ENCODE results near the gene KCNIP4.

The KCNIP4 gene

DNA sequence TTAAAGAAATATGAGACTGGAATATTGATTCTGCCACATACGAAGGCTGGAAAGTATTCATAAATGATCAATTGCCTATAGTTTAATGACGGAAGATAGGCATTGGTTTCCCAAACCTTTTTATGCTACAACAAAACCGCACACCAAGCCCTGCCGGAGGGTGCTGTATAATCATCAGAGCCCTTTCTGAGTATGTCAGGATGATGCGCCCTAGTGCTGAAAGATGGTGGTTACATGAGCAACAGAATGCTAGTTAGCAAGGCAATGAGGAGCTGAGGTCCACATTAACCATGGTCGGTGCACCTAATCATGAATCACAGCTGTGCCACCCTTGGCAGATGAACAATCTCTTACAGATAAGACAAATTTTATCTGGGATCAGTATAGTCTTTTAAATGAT lies 757.3 kb downstream of the KCNIP4 start:
- DNase-seq (ENCODE audit: low spot score), result no peak

DNA sequence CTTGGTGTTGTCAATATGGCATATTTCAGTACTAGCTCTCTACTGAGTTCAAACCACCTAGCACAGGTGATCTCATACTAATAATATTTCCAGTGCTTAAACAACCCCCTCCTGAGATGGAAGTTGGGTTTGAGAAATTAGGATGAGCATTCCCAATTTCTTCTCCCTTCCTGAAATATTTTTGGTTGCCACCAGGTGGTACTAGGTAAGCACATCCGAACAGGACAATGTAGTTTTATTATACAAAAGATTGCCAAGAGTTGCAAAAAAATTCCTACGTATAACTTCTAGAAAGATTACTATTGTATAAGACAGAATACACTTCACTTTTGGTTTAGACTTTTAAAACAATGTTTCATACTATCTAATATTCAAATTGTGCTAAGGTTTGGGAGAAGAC lies 763.8 kb downstream of the KCNIP4 start:
- DNase-seq (ENCODE audit: low spot score), result no peak

DNA sequence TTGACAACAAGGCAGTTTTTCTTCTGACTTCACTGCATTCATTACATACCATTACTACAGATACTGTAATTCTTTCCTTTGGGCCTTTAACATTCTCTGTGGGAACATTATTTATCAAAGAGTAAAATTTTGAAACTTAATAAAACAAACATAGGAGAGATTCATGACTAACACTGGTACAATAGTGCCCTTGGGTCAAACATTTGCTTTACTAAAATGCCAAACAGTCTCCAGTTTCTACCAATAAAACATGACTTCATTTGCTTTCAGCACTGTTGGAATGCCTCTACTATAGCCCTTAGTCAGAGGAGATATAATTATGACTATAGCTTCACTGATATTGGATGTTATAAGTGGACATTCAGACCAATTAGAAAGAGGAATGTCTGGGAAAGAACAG lies 766.9 kb downstream of the KCNIP4 start:
- no peak for DNase-seq (ENCODE audit: low spot score)

DNA sequence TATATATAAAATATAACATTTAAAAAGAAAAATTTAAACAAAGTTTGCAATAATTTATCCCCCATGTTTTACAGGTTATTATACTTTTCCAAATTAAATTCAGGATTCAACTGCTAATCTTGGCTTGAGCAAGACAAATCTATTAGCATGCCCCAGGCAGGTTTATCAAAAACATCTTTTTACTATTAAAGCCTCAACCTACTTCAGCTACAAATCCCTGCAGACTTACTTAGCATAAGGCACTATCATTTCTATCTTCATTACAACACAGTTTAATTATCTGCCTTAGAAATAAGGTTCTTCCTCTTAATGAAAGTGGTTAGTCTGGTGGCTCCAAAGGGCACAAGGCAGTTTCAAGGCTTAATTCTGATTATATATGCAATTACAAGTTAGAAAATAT lies 770.7 kb downstream of the KCNIP4 start:
- DNase-seq (ENCODE audit: low spot score), result no peak

DNA sequence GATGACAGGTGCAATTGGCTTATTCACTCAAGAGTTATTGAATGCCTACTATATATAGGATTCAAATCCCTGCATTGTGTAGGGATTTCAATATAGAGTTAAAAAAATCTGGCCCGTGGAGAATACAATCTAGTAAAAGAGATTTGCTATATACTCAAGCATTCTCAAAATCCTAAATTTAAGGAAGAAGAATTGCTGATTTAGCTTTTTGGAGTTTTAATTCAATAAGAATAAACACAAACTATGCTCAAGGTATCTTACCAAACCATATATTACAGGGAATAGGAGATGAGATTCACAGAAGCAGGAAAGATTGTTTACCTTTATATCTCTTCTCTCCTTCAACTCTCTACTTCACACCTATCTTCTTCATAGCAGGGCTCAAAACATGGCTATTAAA lies 771.5 kb downstream of the KCNIP4 start:
- no peak for DNase-seq (ENCODE audit: low spot score)

DNA sequence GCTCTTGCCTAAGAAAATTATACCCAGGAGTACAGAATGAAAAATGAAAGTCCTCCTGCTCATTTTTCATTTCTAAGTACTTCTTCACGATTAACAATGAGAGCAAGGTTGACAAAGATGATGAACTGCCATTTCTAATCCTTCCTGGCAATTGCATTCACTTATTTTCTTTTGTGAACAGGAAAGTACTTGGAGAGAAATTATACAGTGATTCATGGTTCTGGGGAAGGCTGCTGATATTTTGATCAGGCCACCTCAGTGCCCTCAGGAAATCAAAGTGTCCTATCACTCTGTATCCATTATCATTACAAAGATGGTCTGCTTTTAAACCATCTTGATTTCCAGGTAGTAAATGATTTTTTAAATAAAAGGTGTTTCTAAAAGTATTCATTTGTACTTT lies 780.9 kb downstream of the KCNIP4 start:
- no peak for DNase-seq (ENCODE audit: low spot score)

DNA sequence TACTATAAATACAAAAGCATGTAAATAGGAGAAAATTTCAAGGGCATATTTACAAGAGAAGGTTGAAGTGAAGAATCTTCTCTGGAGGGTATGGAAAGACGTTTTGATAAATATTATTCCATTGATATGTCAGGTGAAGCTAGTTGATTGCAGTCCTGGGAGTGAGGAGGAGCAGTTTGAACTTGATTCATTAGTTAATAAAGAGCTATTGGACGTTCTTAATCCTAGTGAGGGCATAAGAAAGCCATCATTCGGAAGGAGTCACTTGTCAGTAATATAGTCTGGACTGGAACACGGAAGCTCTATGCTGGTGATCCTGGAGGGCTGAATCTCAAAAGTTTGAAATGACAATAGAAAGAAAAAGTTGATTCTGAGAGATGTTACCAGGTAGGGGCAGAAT lies 793.2 kb downstream of the KCNIP4 start:
- DNase-seq (ENCODE audit: low spot score), result no peak

DNA sequence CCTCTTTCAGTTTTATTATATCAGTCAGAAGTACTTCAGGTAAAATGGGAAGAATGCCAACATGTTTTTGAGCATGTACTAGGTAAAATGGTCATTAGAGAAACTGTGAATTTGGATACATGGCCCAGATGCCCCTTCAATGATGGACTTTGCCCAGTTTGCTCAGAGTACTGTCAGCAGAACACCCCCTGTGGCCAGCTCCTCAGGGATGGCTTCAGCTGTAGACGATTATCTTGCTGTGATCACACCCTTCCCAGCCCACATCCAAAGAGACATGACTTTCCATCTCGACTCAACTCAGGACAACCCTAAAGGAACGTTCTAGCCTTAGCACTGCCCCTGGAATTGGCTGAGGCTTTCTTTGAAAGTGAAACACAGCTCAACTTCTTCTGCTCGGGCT lies 809.2 kb downstream of the KCNIP4 start:
- DNase-seq (ENCODE audit: low spot score), result no peak

DNA sequence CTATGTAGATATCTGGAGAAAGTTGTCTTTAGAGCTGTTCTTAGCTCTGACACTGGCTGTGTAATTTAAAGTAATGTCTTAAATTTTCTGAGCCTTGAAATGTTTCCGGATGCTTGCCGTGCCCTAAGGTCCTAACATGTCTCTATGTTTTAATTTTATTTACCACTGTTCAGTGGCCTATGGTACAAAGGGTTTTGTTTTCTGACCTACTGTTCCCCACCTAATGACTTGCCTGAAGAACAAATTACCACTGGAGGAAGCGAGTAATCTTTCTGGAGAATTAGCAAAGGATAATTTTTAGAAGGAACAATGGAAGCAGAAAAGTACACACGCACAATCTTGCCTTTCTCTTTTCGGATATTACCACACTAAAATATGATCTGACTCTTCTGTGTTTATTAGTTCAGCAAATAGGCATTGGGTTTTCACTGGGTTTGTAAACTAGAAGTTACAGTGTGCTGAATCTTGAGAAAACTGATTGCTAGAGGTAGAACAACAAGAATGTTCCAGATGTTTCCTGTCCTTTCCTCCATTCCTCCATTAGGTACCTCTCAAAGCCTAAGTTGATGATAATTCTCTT lies 812.4 kb downstream of the KCNIP4 start:
- no peak for DNase-seq (ENCODE audit: low spot score)

DNA sequence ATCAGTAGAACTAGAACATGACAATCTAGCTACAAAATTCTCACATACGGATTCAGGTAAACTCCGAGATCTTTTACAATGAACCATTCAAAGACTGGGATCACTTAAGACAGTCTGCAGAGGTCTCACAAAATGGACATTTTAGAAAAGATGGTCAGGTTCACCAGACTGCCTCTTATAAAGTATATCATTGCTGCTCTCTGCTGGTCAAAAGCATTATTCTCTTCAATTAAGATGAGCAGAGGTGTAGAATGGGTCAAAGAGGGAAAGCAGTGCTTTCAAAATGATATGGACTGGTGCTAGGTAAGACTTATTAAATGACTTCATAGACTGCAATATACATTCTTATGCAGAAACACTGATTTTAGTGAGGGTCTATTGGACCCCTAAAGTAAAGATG lies 813.6 kb downstream of the KCNIP4 start:
- peak; percentile 19 for DNase-seq (ENCODE audit: low spot score)

DNA sequence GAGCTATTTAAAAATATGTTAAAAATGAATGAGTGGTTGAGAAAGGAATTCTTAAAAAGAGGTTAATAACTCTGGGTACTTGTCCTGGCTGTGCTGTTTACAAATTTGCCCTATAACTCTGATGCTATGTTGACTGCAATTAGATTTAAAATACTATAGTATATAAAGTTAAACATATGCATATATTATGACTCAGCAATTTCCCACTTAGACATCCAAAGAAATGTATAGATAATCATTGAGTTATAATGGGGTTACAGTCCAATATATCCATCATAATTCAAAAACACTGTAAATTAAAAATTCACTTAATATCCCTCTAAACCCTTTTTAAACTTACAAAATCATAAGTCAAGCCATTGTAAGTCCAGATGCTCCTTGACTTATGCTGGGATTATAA lies 818.0 kb downstream of the KCNIP4 start:
- DNase-seq (ENCODE audit: low spot score), result no peak

DNA sequence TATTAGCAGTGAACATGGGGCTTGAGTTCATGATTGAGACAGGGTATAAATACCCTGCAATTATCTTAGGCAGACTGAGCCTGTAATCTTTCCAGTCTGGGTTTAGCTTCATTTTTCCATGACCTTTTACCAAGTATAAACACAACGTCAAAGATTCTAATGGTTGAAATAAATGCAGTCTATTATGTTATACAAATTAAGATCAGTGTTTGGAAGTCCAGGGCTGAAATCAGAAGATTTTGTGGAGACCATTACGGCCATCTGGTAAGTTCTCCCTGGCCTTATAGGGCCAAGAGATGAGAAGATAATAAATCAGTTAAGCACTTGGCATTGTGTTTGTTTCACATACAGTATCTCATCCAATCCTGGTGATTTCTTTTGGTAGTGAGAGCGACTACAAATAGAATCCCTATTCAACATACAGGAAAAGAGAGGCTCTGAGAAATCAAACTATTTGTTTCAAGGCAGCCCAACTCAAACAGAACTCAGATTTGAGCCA lies 822.5 kb downstream of the KCNIP4 start:
- no peak for DNase-seq (ENCODE audit: low spot score)

DNA sequence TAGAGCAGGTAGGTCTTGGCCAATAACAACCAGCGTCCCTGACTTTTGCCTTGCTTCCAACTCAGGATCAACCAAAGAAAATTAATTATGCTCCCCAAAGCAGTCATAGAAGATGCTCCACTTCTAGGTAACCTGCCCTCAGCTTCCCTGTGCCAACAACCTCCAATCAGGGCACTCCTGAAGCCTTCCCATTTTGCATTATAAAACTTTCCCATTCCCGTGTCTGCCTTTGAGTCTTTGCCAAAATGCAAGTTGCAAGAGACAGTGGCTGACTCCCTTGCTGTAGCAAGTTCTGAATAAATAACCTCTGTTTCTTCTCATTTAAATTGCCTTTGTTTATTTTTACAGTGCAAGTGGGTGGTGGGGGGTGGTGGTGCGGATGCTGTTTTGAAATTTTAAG lies 830.3 kb downstream of the KCNIP4 start:
- DNase-seq (ENCODE audit: low spot score), result no peak

DNA sequence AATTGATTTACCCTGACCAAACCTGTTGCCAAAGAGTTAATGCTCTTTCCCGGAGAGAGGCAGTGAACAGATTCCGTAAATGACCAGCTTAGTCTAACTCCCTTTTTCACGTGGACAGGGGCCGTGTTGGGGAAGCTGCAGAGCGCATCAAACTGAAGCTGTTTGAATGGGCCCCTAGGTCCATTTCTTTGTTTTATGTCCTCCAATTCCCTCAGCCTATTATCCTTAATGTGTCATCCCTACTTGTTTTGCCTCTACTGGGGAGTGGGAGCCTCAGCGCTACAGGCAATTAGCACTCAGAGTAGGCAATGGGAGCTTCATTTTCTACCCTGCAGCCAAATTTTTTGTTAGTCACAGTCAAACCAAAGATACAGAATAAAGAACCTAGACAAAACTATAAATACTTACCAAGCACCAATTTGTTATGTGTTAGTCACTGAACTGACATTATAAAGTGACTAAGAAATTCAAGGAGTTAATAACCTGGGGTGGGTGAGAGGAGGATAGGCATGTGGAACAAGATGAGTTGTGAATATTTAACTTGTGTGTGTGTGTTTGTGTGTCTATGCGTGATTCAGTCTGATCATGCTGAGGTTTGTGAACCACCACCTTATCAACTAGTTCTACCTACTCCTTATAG lies 830.9 kb downstream of the KCNIP4 start:
- DNase-seq (ENCODE audit: low spot score), result no peak

DNA sequence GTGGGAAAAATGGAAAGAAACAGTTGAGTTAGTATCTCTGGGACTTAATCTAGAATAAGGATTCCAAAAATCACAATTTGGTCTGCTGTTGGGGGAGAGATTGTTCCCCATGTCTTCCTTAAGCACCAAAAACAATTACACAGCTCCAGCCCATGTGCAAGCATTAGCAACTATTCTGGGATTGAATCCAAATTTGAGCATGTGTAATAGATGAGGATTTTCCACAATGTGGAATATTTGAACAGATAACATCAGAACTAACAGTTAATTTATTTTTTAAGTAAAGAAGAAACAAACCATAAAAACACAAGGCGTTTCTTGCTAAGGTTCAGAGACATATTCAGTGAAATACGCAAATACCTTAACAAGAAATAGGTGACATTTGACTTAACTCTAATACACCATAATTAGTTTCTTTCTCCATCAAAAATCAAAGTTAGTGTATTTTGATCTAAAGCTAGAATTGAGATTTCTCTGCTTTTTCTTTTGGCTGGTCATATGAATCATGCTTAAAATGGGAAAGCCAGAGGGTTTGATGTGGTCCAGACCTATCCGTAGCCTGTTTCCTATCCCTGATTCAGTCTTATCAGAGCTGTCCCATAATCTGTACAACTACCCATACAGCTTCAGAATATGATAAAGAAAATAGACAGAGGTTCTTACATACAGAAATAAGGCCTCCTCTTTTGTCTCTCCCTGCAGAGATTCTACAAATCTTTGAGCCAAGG lies 834.9 kb downstream of the KCNIP4 start:
- DNase-seq (ENCODE audit: low spot score), result peak; percentile 13

DNA sequence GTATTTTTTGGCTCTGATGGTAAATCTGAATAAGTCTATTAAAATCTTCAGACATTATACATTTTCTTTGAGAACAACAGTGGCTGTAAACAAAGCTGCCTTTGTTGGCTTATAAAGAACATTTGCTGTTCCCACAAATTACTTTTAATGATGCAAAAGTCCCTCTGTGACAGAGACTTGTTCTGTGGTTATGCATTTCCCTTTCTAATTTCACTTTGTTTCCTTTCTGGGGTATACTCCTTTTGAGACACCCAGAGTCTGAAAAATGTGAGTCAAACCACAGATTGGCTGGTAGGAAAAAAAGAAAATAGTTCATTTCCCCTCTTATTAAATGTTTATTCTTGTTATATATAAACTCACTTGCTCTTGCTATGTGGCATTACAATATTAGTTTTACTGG lies 845.9 kb downstream of the KCNIP4 start:
- DNase-seq (ENCODE audit: low spot score), result no peak

DNA sequence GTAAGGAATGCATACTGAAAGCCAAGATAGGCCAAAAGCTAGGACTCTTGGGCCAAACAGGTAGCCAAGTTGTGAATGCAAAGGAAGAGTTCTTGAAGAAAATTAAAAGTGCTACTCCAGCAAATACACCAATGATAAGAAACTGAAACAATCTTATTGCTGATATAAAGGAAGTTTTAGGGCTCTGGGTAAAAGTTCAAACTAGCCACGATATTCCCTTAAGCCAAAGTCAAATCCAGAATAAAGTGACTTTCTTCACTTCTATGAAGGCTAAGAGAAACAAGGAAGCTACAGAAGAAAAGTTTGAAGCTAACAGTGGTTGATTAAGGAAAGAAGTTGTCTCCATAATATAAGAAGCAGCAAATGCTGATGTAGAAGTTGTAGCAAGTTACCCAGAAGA lies 850.7 kb downstream of the KCNIP4 start:
- DNase-seq (ENCODE audit: low spot score), result no peak

DNA sequence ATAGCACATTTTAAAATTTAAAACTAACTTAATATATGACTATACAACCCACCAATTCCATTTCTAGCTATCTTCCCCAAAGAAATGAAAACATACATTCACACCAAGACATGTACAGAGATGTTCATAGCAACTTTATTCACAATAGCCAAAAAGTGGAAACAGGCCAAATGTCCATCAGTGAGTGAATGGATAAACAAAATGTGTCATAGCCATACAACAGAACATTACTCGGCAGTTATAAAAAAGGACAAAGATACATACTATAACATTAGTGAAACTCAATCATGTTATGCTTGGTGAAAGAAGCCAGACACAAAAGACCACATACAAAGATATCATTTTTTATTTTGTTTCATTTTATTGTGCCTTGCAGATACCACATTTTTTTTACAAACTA lies 851.5 kb downstream of the KCNIP4 start:
- no peak for DNase-seq (ENCODE audit: low spot score)

DNA sequence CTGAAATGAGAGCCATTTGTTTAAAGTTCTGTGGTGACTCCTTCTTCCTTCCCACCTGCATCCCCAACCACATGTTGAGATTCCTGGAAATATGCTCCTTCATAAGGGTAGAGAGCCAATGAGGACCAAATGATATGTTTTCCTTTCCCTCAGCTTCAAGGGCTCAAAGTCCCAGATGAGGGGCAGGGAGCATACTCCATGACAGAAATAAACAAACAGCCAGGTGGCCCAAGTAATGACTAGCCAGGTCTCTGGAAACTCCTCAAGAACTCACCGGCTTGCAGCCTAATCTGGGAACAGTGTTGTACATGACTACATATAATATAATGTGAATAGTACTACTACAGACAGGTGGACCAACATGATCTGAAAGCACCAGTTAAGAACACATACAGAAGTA lies 856.0 kb downstream of the KCNIP4 start:
- DNase-seq (ENCODE audit: low spot score), result no peak

DNA sequence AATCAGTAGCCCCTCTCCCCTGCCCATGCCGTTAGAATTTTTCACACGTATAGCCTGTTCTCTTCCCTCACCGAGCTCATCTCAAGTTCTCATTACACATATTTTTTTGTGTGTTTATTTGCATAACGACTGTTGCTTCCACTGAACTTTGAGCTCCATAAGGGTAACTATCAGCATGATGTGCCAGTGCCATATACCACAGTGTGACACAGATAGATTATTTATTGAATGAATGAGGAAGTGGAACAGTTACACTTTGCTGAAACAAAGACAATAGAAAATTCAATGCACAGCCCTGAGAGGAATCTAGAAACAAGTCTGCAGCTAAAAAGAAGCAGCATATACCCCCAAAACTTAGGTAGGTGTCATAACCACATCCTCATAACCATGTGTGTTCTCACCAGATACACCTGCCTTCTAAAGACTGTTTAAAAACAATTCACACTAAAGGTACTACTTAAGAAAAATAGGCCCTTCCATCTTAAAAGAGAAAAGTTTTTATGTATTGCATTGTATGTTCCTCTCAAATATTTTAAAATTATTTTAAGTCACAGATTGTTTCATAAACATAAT lies 858.4 kb downstream of the KCNIP4 start:
- no peak for DNase-seq (ENCODE audit: low spot score)

DNA sequence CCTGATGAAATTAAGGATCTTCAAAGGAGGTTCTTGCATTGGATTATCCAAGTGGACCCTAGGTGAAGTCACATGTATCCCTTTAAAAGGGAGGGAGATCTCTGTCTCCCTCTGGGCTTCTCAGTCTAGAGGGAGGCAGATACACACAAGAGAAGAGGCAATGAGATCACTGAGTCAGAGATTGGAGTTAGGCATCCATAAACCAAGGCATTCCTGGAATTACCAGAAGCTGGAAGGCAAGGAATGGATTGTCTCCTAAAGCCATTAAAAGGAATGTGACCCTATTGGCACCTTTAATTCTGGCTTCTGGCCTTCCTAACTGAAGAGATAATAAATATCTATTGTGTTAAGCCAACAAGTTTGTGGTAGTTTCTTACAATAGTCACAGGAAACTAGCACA lies 865.2 kb downstream of the KCNIP4 start:
- no peak for DNase-seq (ENCODE audit: low spot score)

DNA sequence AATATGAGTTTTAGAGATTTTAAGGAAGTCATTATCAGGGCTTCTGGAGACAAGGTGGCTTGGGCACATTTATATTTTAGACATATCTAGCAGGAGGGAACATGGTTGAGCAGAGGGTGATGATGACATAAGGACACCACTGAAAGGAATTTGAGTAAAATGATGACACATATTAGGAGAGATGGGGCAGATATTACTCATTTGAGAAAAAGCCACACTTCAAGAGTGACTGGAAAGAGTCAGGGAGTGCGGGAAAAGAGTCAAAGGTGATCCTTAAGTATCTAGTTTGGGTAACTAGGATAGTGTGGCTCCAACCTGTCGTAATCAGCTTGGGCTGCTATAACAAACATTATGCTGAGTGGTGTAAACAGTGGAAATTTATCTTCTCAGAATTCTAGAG lies 870.6 kb downstream of the KCNIP4 start:
- DNase-seq (ENCODE audit: low spot score), result no peak

DNA sequence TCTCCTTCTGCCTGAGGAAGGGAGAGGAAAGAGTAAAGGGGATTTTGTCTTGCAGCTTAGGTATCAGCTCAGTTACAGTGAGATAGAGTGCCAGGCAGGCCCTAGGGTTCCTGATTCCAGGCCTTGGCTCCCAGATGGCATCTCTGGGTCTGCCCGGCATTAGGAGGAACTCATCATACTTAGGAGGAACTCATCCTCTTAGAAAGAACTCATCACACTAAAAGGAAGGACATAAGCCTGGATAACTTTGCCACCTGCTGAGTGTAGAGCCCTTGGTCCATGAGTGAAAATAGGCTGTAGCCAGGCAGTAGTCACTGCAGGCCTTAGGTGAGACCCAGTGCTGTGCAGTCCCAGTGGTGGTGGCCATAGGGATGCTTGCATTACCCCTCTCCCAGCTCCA lies 881.2 kb downstream of the KCNIP4 start:
- DNase-seq (ENCODE audit: low spot score), result no peak
